HEK293 (cell line): ENCODE data around the gene CCDC85A.

Experiments
- BCL11A ChIP-seq: fragments of 450-650 bp; formaldehyde crosslinking; IDR thresholded peaks from 2 replicates; pipeline ENCODE4 v1.5.1; 2016; ENCODE audit warnings: low read depth, missing biosample characterization, missing genetic modification characterization
- IKZF3 ChIP-seq: fragments of 450-650 bp; IDR thresholded peaks from 2 replicates; pipeline ENCODE4 v1.5.0; 2018; ENCODE audit warnings: missing biosample characterization, mild to moderate bottlenecking, missing genetic modification characterization, moderate library complexity
- KLF1 ChIP-seq: fragments of 450-650 bp; formaldehyde crosslinking; IDR thresholded peaks from 2 replicates; pipeline ENCODE4 v1.5.1; 2016; ENCODE audit warnings: missing biosample characterization, missing genetic modification characterization
- MEIS1 ChIP-seq: sonication (generic); formaldehyde crosslinking; IDR thresholded peaks from 2 replicates; pipeline ENCODE4 v1.8.1; 2022; ENCODE audit warnings: missing genetic modification reagents, mild to moderate bottlenecking, borderline replicate concordance
- PRDM4 ChIP-seq: fragments of 450-650 bp; formaldehyde crosslinking; IDR thresholded peaks from 2 replicates; pipeline ENCODE4 v1.5.1; 2017; ENCODE audit warnings: missing biosample characterization, missing genetic modification characterization
- ZBTB10 ChIP-seq: fragments of 450-650 bp; formaldehyde crosslinking; IDR thresholded peaks from 2 replicates; pipeline ENCODE4 v1.5.1; 2016; ENCODE audit warnings: missing biosample characterization, missing genetic modification characterization
- ZFP41 ChIP-seq: fragments of 450-650 bp; formaldehyde crosslinking; IDR thresholded peaks from 2 replicates; pipeline ENCODE4 v1.5.1; 2016; ENCODE audit warnings: missing biosample characterization, missing genetic modification characterization, borderline replicate concordance
- ZNF211 ChIP-seq: fragments of 450-650 bp; formaldehyde crosslinking; IDR thresholded peaks from 2 replicates; pipeline ENCODE4 v1.5.1; 2016; ENCODE audit warnings: low read depth, missing biosample characterization, missing genetic modification characterization
- ZNF214 ChIP-seq: fragments of 450-650 bp; formaldehyde crosslinking; IDR thresholded peaks from 2 replicates; pipeline ENCODE4 v1.5.1; 2017; ENCODE audit warnings: missing biosample characterization, mild to moderate bottlenecking, missing genetic modification characterization, borderline replicate concordance
- ZNF23 ChIP-seq: fragments of 450-650 bp; formaldehyde crosslinking; IDR thresholded peaks from 2 replicates; pipeline ENCODE4 v1.5.1; 2016; ENCODE audit warnings: missing biosample characterization, missing genetic modification characterization, borderline replicate concordance
- ZNF239 ChIP-seq: fragments of 450-650 bp; formaldehyde crosslinking; IDR thresholded peaks from 2 replicates; pipeline ENCODE4 v1.5.1; 2016; ENCODE audit warnings: missing biosample characterization, missing genetic modification characterization
- ZNF248 ChIP-seq: fragments of 450-650 bp; formaldehyde crosslinking; IDR thresholded peaks from 2 replicates; pipeline ENCODE4 v1.5.1; 2017; ENCODE audit warnings: missing biosample characterization, missing genetic modification characterization
- ZNF394 ChIP-seq: fragments of 450-650 bp; formaldehyde crosslinking; IDR thresholded peaks from 2 replicates; pipeline ENCODE4 v1.5.1; 2016; ENCODE audit warnings: missing biosample characterization, missing genetic modification characterization, mild to moderate bottlenecking, moderate library complexity, borderline replicate concordance
- ZNF404 ChIP-seq: fragments of 450-650 bp; formaldehyde crosslinking; IDR thresholded peaks from 2 replicates; pipeline ENCODE4 v1.5.1; 2017; ENCODE audit warnings: missing biosample characterization, missing genetic modification characterization
- ZNF488 ChIP-seq: fragments of 450-650 bp; formaldehyde crosslinking; IDR thresholded peaks from 2 replicates; pipeline ENCODE4 v1.5.1; 2016; ENCODE audit warnings: missing biosample characterization, missing genetic modification characterization
- ZNF514 ChIP-seq: fragments of 450-650 bp; formaldehyde crosslinking; IDR thresholded peaks from 2 replicates; pipeline ENCODE4 v1.5.1; 2016; ENCODE audit warnings: missing biosample characterization, missing genetic modification characterization
- ZNF521 ChIP-seq: fragments of 450-650 bp; formaldehyde crosslinking; IDR thresholded peaks from 2 replicates; pipeline ENCODE4 v1.5.1; 2017; ENCODE audit warnings: missing biosample characterization, mild to moderate bottlenecking, missing genetic modification characterization
- ZNF529 ChIP-seq: fragments of 450-650 bp; formaldehyde crosslinking; IDR thresholded peaks from 2 replicates; pipeline ENCODE4 v1.5.1; 2017; ENCODE audit warnings: missing genetic modification characterization, missing biosample characterization; ENCODE audit not compliant: insufficient replicate concordance
- ZNF544 ChIP-seq: fragments of 450-650 bp; formaldehyde crosslinking; IDR thresholded peaks from 2 replicates; pipeline ENCODE4 v1.5.0; 2017; ENCODE audit warnings: missing biosample characterization, missing genetic modification characterization
- ZNF555 ChIP-seq: fragments of 450-650 bp; formaldehyde crosslinking; conservative IDR thresholded peaks from 2 replicates; pipeline ENCODE4 v1.5.1; 2017; ENCODE audit warnings: missing biosample characterization, mild to moderate bottlenecking, missing genetic modification characterization, inconsistent platforms
- ZNF560 ChIP-seq: fragments of 450-650 bp; formaldehyde crosslinking; IDR thresholded peaks from 2 replicates; pipeline ENCODE4 v1.5.1; 2017; ENCODE audit warnings: missing biosample characterization, missing genetic modification characterization, borderline replicate concordance
- ZNF701 ChIP-seq: fragments of 450-650 bp; formaldehyde crosslinking; IDR thresholded peaks from 2 replicates; pipeline ENCODE4 v1.5.1; 2016; ENCODE audit warnings: missing biosample characterization, missing genetic modification characterization
- ZNF704 ChIP-seq: fragments of 450-650 bp; formaldehyde crosslinking; IDR thresholded peaks from 2 replicates; pipeline ENCODE4 v1.5.1; 2016; ENCODE audit warnings: missing biosample characterization, missing genetic modification characterization
- ZNF792 ChIP-seq: fragments of 450-650 bp; formaldehyde crosslinking; IDR thresholded peaks from 2 replicates; pipeline ENCODE4 v1.5.1; 2016; ENCODE audit warnings: missing biosample characterization, missing genetic modification characterization
- ZNF837 ChIP-seq: fragments of 450-650 bp; formaldehyde crosslinking; IDR thresholded peaks from 2 replicates; pipeline ENCODE4 v1.5.1; 2016; ENCODE audit warnings: missing biosample characterization, missing genetic modification characterization
- ZSCAN5A ChIP-seq: fragments of 450-650 bp; formaldehyde crosslinking; IDR thresholded peaks from 2 replicates; pipeline ENCODE4 v1.5.1; 2016; ENCODE audit warnings: missing biosample characterization, missing genetic modification characterization
- TF ChIP-seq, protein P1 (sequence below): fragments of 450-650 bp; formaldehyde crosslinking; IDR thresholded peaks from 2 replicates; pipeline ENCODE4 v1.5.1; 2016; ENCODE audit warnings: missing biosample characterization, missing genetic modification characterization

CCDC85A gene

GRCh38 chr2:56183643-56184499 lies at the start of gene CCDC85A (continued):
- TF ChIP-seq ZNF521 (tag by site-specific recombination): no peak
- no peak for TF ChIP-seq ZNF555 (tag by site-specific recombination)
- TF ChIP-seq ZNF792 (tag by site-specific recombination): no peak
- TF ChIP-seq, protein P1, sequence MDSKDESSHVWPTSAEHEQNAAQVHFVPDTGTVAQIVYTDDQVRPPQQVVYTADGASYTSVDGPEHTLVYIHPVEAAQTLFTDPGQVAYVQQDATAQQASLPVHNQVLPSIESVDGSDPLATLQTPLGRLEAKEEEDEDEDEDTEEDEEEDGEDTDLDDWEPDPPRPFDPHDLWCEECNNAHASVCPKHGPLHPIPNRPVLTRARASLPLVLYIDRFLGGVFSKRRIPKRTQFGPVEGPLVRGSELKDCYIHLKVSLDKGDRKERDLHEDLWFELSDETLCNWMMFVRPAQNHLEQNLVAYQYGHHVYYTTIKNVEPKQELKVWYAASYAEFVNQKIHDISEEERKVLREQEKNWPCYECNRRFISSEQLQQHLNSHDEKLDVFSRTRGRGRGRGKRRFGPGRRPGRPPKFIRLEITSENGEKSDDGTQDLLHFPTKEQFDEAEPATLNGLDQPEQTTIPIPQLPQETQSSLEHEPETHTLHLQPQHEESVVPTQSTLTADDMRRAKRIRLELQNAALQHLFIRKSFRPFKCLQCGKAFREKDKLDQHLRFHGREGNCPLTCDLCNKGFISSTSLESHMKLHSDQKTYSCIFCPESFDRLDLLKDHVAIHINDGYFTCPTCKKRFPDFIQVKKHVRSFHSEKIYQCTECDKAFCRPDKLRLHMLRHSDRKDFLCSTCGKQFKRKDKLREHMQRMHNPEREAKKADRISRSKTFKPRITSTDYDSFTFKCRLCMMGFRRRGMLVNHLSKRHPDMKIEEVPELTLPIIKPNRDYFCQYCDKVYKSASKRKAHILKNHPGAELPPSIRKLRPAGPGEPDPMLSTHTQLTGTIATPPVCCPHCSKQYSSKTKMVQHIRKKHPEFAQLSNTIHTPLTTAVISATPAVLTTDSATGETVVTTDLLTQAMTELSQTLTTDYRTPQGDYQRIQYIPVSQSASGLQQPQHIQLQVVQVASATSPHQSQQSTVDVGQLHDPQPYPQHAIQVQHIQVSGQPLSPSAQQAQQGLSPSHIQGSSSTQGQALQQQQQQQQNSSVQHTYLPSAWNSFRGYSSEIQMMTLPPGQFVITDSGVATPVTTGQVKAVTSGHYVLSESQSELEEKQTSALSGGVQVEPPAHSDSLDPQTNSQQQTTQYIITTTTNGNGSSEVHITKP: peak; percentile 54
- no peak for TF ChIP-seq ZNF560 (tag by site-specific recombination)
- no peak for TF ChIP-seq ZNF529 (tag by site-specific recombination)
- TF ChIP-seq ZNF544 (tag by site-specific recombination): no peak
- no peak for TF ChIP-seq ZNF239 (tag by site-specific recombination)
- no peak for TF ChIP-seq ZNF704
- no peak for TF ChIP-seq ZNF211 (tag by site-specific recombination)
- TF ChIP-seq ZSCAN5A (tag by site-specific recombination): no peak
- no peak for TF ChIP-seq IKZF3 (tag by site-specific recombination)
- TF ChIP-seq MEIS1 (CRISPR knock-in tag): no peak
- no peak for TF ChIP-seq ZNF514
- TF ChIP-seq ZNF23: no peak
- no peak for TF ChIP-seq ZNF404 (tag by site-specific recombination)
- no peak for TF ChIP-seq ZFP41 (tag by site-specific recombination)
- no peak for TF ChIP-seq ZNF248 (tag by site-specific recombination)
- no peak for TF ChIP-seq PRDM4
- TF ChIP-seq ZBTB10 (tag by site-specific recombination): peak; percentile 77
- TF ChIP-seq ZNF488 (tag by site-specific recombination): no peak
- TF ChIP-seq BCL11A: no peak
- TF ChIP-seq ZNF701 (tag by site-specific recombination): no peak
- TF ChIP-seq ZNF394: peak; percentile 49; the same call in 1 of the 2 replicates
- no peak; the same call in 1 of the 2 replicates for TF ChIP-seq KLF1 (tag by site-specific recombination)
- TF ChIP-seq ZNF214 (tag by site-specific recombination): no peak
- no peak for TF ChIP-seq ZNF837 (tag by site-specific recombination)
